Neutrophil (primary cell): ENCODE measurements around the gene TGM3.

Experiments used
- H3K27ac ChIP-seq: fragments of 200-600 bp; sonication (generic); 2 replicates; pipeline ENCODE4 v1.5.1; 2016; ENCODE audit warnings: mild to moderate bottlenecking, moderate library complexity
- H3K27me3 ChIP-seq: fragments of 200-600 bp; sonication (generic); 2 replicates; pipeline ENCODE4 v1.6.0; 2016; ENCODE audit warnings: mild to moderate bottlenecking
- H3K36me3 ChIP-seq: fragments of 200-600 bp; sonication (generic); 2 replicates; pipeline ENCODE4 v1.5.1; 2017
- H3K4me1 ChIP-seq, 2 experiments: fragments of 200-600 bp in 1 of 2; sonication (generic) in 1 of 2; 1 replicate in 1 of 2; 2 replicates in 1 of 2; pipeline versions ENCODE4 v1.5.1 to v1.6.1; 2013 to 2016; ENCODE audit warnings: low read depth in 1 of 2, low read length in 1 of 2, mild to moderate bottlenecking in 1 of 2, moderate library complexity in 1 of 2; ENCODE audit not compliant: control insufficient read depth in 1 of 2, insufficient read depth in 1 of 2
- H3K4me3 ChIP-seq, 2 experiments: fragments of 200-600 bp in 1 of 2; sonication (generic) in 1 of 2; 1 replicate in 1 of 2; 2 replicates in 1 of 2; pipeline ENCODE4 v1.5.1; 2013 to 2016; ENCODE audit warnings: low read depth in 1 of 2, low read length in 1 of 2, mild to moderate bottlenecking in 1 of 2, moderate library complexity in 1 of 2
- H3K9me3 ChIP-seq: fragments of 200-600 bp; sonication (generic); 2 replicates; pipeline ENCODE4 v1.5.1; 2016
- CTCF ChIP-seq: fragments of 200-600 bp; sonication (generic); IDR thresholded peaks from 2 replicates; pipeline ENCODE4 v1.5.1; 2016; ENCODE audit warnings: antibody characterized with exemption

Gene TGM3

GRCh38 chr20:2314759-2315439 lies 19.1 kb downstream of the TGM3 start:
- peak overlapping the region; percentile 28 to 32 for H3K4me3 ChIP-seq

GRCh38 chr20:2315440-2315778 lies 19.6 kb downstream of the TGM3 start:
- Histone ChIP-seq H3K4me1 (peaks cover 48 to 56% of the 10 kb centered on the region in 2 experiments), H3K36me3 (no peaks in the 10 kb centered on the region), H3K9me3 (no peaks in the 10 kb centered on the region), H3K27ac (peak overlapping the region; percentile 88), H3K27me3 (no peaks in the 10 kb centered on the region), H3K4me3 (peak overlapping the region; percentile 8 to 32)
- no peak for TF ChIP-seq CTCF

More at GRCh38 chr20:2314759-2315439, 19.1 kb downstream of the TGM3 start:
- Histone ChIP-seq H3K36me3 (no peaks in the 10 kb centered on the region), H3K27me3 (no peaks in the 10 kb centered on the region), H3K4me1 (peaks cover 48 to 53% of the 10 kb centered on the region in 2 experiments), H3K27ac (peak overlapping the region; percentile 88), H3K9me3 (no peaks in the 10 kb centered on the region)
- no peak for TF ChIP-seq CTCF

GRCh38 chr20:2316847-2317495 lies 21.2 kb downstream of the TGM3 start:
- peaks cover 33 to 47% of the 10 kb centered on the region in 2 experiments for H3K4me1 ChIP-seq
- H3K36me3 ChIP-seq: no peaks in the 10 kb centered on the region
- H3K27ac ChIP-seq: no peak overlapping the region
- no peaks in the 10 kb centered on the region for H3K27me3 ChIP-seq
- no peaks in the 10 kb centered on the region for H3K9me3 ChIP-seq
- H3K4me3 ChIP-seq: no peak overlapping the region
- TF ChIP-seq CTCF: no peak

- Histone ChIP-seq H3K36me3 (no peaks in the 10 kb centered on the region), H3K4me1 (peaks cover 0 to 13% of the 10 kb centered on the region in 2 experiments), H3K27me3 (no peaks in the 10 kb centered on the region), H3K4me3 (no peak overlapping the region), H3K9me3 (no peaks in the 10 kb centered on the region), H3K27ac (no peak overlapping the region)
- no peak for TF ChIP-seq CTCF
Measured at GRCh38 chr20:2320813-2321658, 25.2 kb downstream of the TGM3 start.

- no peaks in the 10 kb centered on the region for H3K36me3 ChIP-seq
- no peak for TF ChIP-seq CTCF
- no peaks in the 10 kb centered on the region for H3K9me3 ChIP-seq
- H3K4me1 ChIP-seq: peaks cover 0 to 14% of the 10 kb centered on the region in 2 experiments
- no peak overlapping the region for H3K27ac ChIP-seq
- no peaks in the 10 kb centered on the region for H3K27me3 ChIP-seq
- H3K4me3 ChIP-seq: no peak overlapping the region
Measured at GRCh38 chr20:2323051-2323450, 27.2 kb downstream of the TGM3 start.
